H1 (cell line): ENCODE data around the gene OXNAD1. TPM values are rescaled to one million over a fixed set of nuclear protein-coding genes. Genes with fewer than 3 reads are reported as not detected.

ENCODE experiments used
- CHD2 ChIP-seq: IDR thresholded peaks from 2 replicates; pipeline ENCODE4 v1.6.1; 2012; ENCODE audit warnings: low read length, improper control_type of control experiment
- EP300 ChIP-seq, 2 experiments: IDR thresholded peaks; 1 replicate in 1 of 2; 2 replicates in 1 of 2; pipeline ENCODE4 v1.6.1; 2011 to 2012; ENCODE audit warnings: low read depth in 2 of 2, low read length in 2 of 2, mild to moderate bottlenecking in 2 of 2, borderline replicate concordance in 1 of 2, inconsistent platforms in 1 of 2, moderate library complexity in 1 of 2
- HDAC2 ChIP-seq, 2 experiments: fragments of 300-600 bp in 1 of 2; sonication (generic) in 1 of 2; IDR thresholded peaks; 2 replicates each; pipeline ENCODE4 v1.6.1; 2011 to 2012; ENCODE audit warnings: low read depth in 2 of 2, low read length in 2 of 2, mild to moderate bottlenecking in 2 of 2, moderate library complexity in 2 of 2, borderline replicate concordance in 1 of 2, inconsistent platforms in 1 of 2
- KDM1A ChIP-seq: fragments of 200-600, 300-600 bp; sonication (generic); IDR thresholded peaks from 2 replicates; pipeline ENCODE4 v1.7.1; 2016; ENCODE audit warnings: mild to moderate bottlenecking, low read length, borderline replicate concordance
- PHF8 ChIP-seq: fragments of 200-600 bp; sonication (generic); conservative IDR thresholded peaks from 2 replicates; pipeline ENCODE4 v1.7.1; 2012; ENCODE audit warnings: low read depth, mild to moderate bottlenecking, inconsistent platforms, low read length, moderate library complexity
- POLR2AphosphoS5 ChIP-seq: IDR thresholded peaks from 2 replicates; pipeline ENCODE4 v1.6.1; 2011; ENCODE audit warnings: low read depth, low read length
- SIN3A ChIP-seq, 2 experiments: IDR thresholded peaks in 1 of 2; conservative IDR thresholded peaks in 1 of 2; 2 replicates each; pipeline ENCODE4 v1.6.1; 2011 to 2012; ENCODE audit warnings: low read length in 2 of 2, improper control_type of control experiment in 1 of 2, low read depth in 1 of 2, mild to moderate bottlenecking in 1 of 2
- TAF7 ChIP-seq: optimal IDR thresholded peaks from 2 replicates; pipeline ENCODE3; 2011; ENCODE audit warnings: low read depth, mild to moderate bottlenecking, inconsistent platforms, low read length, moderate library complexity, borderline replicate concordance
- polyA plus RNA-seq, 7 experiments: library from polyadenylated mRNA; depleted of rRNA in 3 of 7; stranded (reverse) in 5 of 7; unstranded in 2 of 7; fragments of >200 nt in 5 of 7; fragments of 200-250 nt in 2 of 7; gene quantifications; 1 replicate in 5 of 7; 2 replicates in 1 of 7; 4 replicates in 1 of 7; pipeline versions ENCODE4 v1.2.1 to v1.2.3, GENCODE V29; 2011 to 2013; ENCODE audit warnings: missing spikeins in 2 of 7, mixed read lengths in 2 of 7
- total RNA-seq: library from RNA; stranded (reverse); fragmentation: NEBNext Ultra II Directional; extraction: Animal tissue kit (Norgen Biotek cat#: 25700); gene quantifications from 2 replicates; pipeline ENCODE4 v1.2.1, GENCODE V29; 2021
- TF ChIP-seq, protein P1 (sequence below): fragments of 300-600 bp; sonication (generic); IDR thresholded peaks from 2 replicates; pipeline ENCODE4 v1.7.1; 2012; ENCODE audit warnings: low read length, moderate library complexity, mild to moderate bottlenecking, inconsistent platforms; ENCODE audit not compliant: insufficient replicate concordance

OXNAD1 gene
- total and polyA plus RNA-seq, 2 of the 8 experiments (the other 6 are each of a cell fraction or from before 2014, with no cell fraction given): 14.9 to 24.8 TPM

DNA sequence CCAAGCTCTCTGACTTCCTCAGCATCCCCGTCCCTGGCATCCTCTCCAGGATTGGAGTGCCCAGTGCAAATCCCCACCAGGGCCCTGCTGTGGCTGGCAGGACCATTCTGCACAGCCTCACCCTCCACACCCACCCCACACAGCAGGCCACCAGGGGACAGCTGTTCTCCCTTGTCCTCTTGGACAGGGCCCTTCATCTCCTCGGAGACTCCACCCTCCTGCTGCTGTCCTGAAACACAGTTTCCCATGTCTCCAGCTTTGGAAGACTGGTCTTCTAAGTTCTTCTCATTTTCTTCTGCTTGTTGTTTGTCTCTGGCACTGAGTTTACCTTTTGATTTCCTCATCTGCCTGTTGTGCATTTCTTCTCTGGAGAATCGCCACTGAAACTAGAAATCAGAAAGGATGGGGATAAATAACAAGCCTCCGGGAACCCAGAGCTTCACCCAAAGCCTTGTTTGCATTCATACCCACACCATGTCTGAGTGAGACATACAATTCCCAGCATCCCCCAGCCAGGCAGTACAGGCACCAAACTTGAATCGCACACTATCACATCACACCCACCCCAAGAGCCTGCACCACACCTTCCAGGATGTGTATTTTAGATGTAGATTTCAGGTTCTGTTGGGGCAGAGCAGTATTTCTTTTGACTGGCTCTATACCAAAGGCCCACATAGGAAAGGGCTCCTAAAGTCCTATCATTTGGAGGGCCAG, 52.0 kb downstream of the OXNAD1 start (continued):
- TF ChIP-seq PHF8 (no peak), CHD2 (no peak), SIN3A (conservative IDR thresholded peaks at IDR 0.05 in 1 of 2, IDR thresholded peaks at IDR 0.05 in 1 of 2; ENCODE audit: low read depth in 1 of 2, low read length in 2 of 2) (no peak), POLR2AphosphoS5 (no peak), EP300 (IDR thresholded peaks at IDR 0.05; ENCODE audit: borderline replicate concordance in 1 of 2, low read depth in 2 of 2, low read length in 2 of 2) (no peak), KDM1A (no peak), TAF7 (no peak), HDAC2 (IDR thresholded peaks at IDR 0.05; ENCODE audit: borderline replicate concordance in 1 of 2, low read depth in 2 of 2, low read length in 2 of 2) (no peak)
- TF ChIP-seq, protein P1, sequence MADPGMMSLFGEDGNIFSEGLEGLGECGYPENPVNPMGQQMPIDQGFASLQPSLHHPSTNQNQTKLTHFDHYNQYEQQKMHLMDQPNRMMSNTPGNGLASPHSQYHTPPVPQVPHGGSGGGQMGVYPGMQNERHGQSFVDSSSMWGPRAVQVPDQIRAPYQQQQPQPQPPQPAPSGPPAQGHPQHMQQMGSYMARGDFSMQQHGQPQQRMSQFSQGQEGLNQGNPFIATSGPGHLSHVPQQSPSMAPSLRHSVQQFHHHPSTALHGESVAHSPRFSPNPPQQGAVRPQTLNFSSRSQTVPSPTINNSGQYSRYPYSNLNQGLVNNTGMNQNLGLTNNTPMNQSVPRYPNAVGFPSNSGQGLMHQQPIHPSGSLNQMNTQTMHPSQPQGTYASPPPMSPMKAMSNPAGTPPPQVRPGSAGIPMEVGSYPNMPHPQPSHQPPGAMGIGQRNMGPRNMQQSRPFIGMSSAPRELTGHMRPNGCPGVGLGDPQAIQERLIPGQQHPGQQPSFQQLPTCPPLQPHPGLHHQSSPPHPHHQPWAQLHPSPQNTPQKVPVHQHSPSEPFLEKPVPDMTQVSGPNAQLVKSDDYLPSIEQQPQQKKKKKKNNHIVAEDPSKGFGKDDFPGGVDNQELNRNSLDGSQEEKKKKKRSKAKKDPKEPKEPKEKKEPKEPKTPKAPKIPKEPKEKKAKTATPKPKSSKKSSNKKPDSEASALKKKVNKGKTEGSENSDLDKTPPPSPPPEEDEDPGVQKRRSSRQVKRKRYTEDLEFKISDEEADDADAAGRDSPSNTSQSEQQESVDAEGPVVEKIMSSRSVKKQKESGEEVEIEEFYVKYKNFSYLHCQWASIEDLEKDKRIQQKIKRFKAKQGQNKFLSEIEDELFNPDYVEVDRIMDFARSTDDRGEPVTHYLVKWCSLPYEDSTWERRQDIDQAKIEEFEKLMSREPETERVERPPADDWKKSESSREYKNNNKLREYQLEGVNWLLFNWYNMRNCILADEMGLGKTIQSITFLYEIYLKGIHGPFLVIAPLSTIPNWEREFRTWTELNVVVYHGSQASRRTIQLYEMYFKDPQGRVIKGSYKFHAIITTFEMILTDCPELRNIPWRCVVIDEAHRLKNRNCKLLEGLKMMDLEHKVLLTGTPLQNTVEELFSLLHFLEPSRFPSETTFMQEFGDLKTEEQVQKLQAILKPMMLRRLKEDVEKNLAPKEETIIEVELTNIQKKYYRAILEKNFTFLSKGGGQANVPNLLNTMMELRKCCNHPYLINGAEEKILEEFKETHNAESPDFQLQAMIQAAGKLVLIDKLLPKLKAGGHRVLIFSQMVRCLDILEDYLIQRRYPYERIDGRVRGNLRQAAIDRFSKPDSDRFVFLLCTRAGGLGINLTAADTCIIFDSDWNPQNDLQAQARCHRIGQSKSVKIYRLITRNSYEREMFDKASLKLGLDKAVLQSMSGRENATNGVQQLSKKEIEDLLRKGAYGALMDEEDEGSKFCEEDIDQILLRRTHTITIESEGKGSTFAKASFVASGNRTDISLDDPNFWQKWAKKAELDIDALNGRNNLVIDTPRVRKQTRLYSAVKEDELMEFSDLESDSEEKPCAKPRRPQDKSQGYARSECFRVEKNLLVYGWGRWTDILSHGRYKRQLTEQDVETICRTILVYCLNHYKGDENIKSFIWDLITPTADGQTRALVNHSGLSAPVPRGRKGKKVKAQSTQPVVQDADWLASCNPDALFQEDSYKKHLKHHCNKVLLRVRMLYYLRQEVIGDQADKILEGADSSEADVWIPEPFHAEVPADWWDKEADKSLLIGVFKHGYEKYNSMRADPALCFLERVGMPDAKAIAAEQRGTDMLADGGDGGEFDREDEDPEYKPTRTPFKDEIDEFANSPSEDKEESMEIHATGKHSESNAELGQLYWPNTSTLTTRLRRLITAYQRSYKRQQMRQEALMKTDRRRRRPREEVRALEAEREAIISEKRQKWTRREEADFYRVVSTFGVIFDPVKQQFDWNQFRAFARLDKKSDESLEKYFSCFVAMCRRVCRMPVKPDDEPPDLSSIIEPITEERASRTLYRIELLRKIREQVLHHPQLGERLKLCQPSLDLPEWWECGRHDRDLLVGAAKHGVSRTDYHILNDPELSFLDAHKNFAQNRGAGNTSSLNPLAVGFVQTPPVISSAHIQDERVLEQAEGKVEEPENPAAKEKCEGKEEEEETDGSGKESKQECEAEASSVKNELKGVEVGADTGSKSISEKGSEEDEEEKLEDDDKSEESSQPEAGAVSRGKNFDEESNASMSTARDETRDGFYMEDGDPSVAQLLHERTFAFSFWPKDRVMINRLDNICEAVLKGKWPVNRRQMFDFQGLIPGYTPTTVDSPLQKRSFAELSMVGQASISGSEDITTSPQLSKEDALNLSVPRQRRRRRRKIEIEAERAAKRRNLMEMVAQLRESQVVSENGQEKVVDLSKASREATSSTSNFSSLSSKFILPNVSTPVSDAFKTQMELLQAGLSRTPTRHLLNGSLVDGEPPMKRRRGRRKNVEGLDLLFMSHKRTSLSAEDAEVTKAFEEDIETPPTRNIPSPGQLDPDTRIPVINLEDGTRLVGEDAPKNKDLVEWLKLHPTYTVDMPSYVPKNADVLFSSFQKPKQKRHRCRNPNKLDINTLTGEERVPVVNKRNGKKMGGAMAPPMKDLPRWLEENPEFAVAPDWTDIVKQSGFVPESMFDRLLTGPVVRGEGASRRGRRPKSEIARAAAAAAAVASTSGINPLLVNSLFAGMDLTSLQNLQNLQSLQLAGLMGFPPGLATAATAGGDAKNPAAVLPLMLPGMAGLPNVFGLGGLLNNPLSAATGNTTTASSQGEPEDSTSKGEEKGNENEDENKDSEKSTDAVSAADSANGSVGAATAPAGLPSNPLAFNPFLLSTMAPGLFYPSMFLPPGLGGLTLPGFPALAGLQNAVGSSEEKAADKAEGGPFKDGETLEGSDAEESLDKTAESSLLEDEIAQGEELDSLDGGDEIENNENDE: no peak
